HEK293T (cell line): ENCODE measurements around the gene NUP35.
"Not testable (repeated sequence)": the region's sequence is repeated elsewhere in the genome, so short reads cannot be mapped to it uniquely, and the experiment has no call there.

Experiments
- CTCF ChIA-PET: fragments of 350-600 bp; formaldehyde crosslinking; extraction: SDS; loops from one replicate; lab custom pipeline; 2021; ENCODE audit warnings: antibody characterized with exemption, inconsistent platforms; lab: Yijun Ruan, JAX
- POLR2A ChIA-PET: fragments of 350-600 bp; formaldehyde crosslinking; extraction: SDS; loops from one replicate; lab custom pipeline; 2020; ENCODE audit warnings: antibody characterized with exemption, inconsistent platforms; lab: Yijun Ruan, JAX
- DNase-seq: peaks from one replicate; pipeline ENCODE4 v3.0.0; 2012; ENCODE audit warnings: mixed read lengths; ENCODE audit errors: extremely low spot score
- ARNT ChIP-seq: fragments of 450-650 bp; IDR thresholded peaks from 2 replicates; pipeline ENCODE4 v1.6.1; 2017; ENCODE audit warnings: mild to moderate bottlenecking
- BHLHE40 ChIP-seq: fragments of 450-650 bp; IDR thresholded peaks from 2 replicates; pipeline ENCODE4 v1.6.1; 2016; ENCODE audit warnings: mild to moderate bottlenecking, moderate library complexity, borderline replicate concordance
- CTBP1 ChIP-seq: fragments of 450-650 bp; IDR thresholded peaks from 2 replicates; pipeline ENCODE4 v1.6.1; 2016; ENCODE audit warnings: borderline replicate concordance
- ELF4 ChIP-seq: fragments of 450-650 bp; IDR thresholded peaks from 2 replicates; pipeline ENCODE4 v1.6.1; 2017; ENCODE audit warnings: antibody characterized with exemption
- FOXA1 ChIP-seq: fragments of 450-650 bp; IDR thresholded peaks from 2 replicates; pipeline ENCODE4 v1.6.1; 2016; ENCODE audit warnings: mild to moderate bottlenecking
- FOXK2 ChIP-seq: fragments of 450-650 bp; IDR thresholded peaks from 2 replicates; pipeline ENCODE4 v1.6.1; 2016; ENCODE audit warnings: mild to moderate bottlenecking
- FOXM1 ChIP-seq: fragments of 450-650 bp; IDR thresholded peaks from 2 replicates; pipeline ENCODE4 v1.6.1; 2017; ENCODE audit warnings: mild to moderate bottlenecking, borderline replicate concordance
- HDGF ChIP-seq: fragments of 450-650 bp; IDR thresholded peaks from 2 replicates; pipeline ENCODE4 v1.6.1; 2017; ENCODE audit warnings: antibody characterized with exemption, borderline replicate concordance
- L3MBTL2 ChIP-seq: fragments of 450-650 bp; conservative IDR thresholded peaks from 2 replicates; pipeline ENCODE4 v1.6.1; 2016; ENCODE audit warnings: mild to moderate bottlenecking
- LEF1 ChIP-seq: fragments of 450-650 bp; IDR thresholded peaks from 2 replicates; pipeline ENCODE4 v1.6.1; 2017; ENCODE audit warnings: mild to moderate bottlenecking, borderline replicate concordance
- NFRKB ChIP-seq: fragments of 450-650 bp; IDR thresholded peaks from 2 replicates; pipeline ENCODE4 v1.6.1; 2016; ENCODE audit warnings: mild to moderate bottlenecking, moderate library complexity
- PKNOX1 ChIP-seq: fragments of 450-650 bp; IDR thresholded peaks from 2 replicates; pipeline ENCODE4 v1.6.1; 2016
- SP1 ChIP-seq: fragments of 450-650 bp; IDR thresholded peaks from 2 replicates; pipeline ENCODE4 v1.6.1; 2017
- SUZ12 ChIP-seq: fragments of 450-650 bp; IDR thresholded peaks from 2 replicates; pipeline ENCODE4 v1.6.1; 2016; ENCODE audit warnings: mild to moderate bottlenecking
- TARDBP ChIP-seq: fragments of 450-650 bp; IDR thresholded peaks from 2 replicates; pipeline ENCODE4 v1.6.1; 2016
- ZNF384 ChIP-seq: fragments of 450-650 bp; IDR thresholded peaks from 2 replicates; pipeline ENCODE4 v1.6.1; 2016

NUP35 gene

GRCh38 chr2:183163821-183164649, 39.8 kb downstream of the NUP35 start:
- DNase-seq = no peak
- POLR2A ChIA-PET = interaction anchor here (1.2 to 1.4 kb wide), 2 partner anchors 39 to 85 kb away, joined by 5 read pairs; partner anchors contain the start of gene DUSP19
- TF ChIP-seq ARNT (no peak), HDGF (no peak), PKNOX1 (no peak), FOXM1 (no peak), BHLHE40 (no peak), SUZ12 (no peak), NFRKB (no peak), TARDBP (no peak), LEF1 (no peak), ELF4 (no peak), FOXK2 (no peak), FOXA1 (no peak), ZNF384 (no peak), CTBP1 (no peak), SP1 (no peak), L3MBTL2 (no peak)
- CTCF ChIA-PET = interaction anchor here (0.7 kb wide), 2 partner anchors 184 to 346 kb away, joined by 3 to 4 read pairs; no protein-coding TSS in a partner anchor

- TF ChIP-seq SUZ12 (no peak), BHLHE40 (no peak), FOXM1 (no peak), LEF1 (no peak)
- CTCF ChIA-PET = interaction anchor here (0.7 kb wide), 1 partner anchor 346 kb away, joined by 3 read pairs; no protein-coding TSS in a partner anchor
- DNase-seq = no peak
- POLR2A ChIA-PET = interaction anchor here (1.2 to 1.4 kb wide), 2 partner anchors 39 to 86 kb away, joined by 5 read pairs; partner anchors contain the start of gene DUSP19
Observed at GRCh38 chr2:183164650-183165015, 40.4 kb downstream of the NUP35 start.

GRCh38 chr2:183166210-183166609, 42.0 kb downstream of the NUP35 start:
- TF ChIP-seq ELF4 = no peak
- TF ChIP-seq L3MBTL2 = no peak
- TF ChIP-seq TARDBP = no peak
- no peak for TF ChIP-seq ARNT
- TF ChIP-seq LEF1 = no peak
- TF ChIP-seq ZNF384 = no peak
- TF ChIP-seq FOXM1 = no peak
- TF ChIP-seq NFRKB = no peak
- TF ChIP-seq FOXA1 = no peak
- no peak for TF ChIP-seq HDGF
- TF ChIP-seq CTBP1 = no peak
- TF ChIP-seq PKNOX1 = no peak
- TF ChIP-seq FOXK2 = no peak
- no peak for TF ChIP-seq SUZ12
- TF ChIP-seq BHLHE40 = no peak
- no peak for TF ChIP-seq SP1
- POLR2A ChIA-PET = no interaction called here
- no peak for DNase-seq
- CTCF ChIA-PET = no interaction called here

GRCh38 chr2:183166976-183167375, 42.7 kb downstream of the NUP35 start:
- POLR2A ChIA-PET, CTCF ChIA-PET, DNase-seq: not testable (repeated sequence)

- ChIA-PET CTCF (no interaction called here), POLR2A (no interaction called here)
- TF ChIP-seq NFRKB (no peak), HDGF (no peak), ZNF384 (no peak), BHLHE40 (no peak), FOXM1 (no peak)
- DNase-seq = no peak
Observed at GRCh38 chr2:183172220-183172887, 48.1 kb downstream of the NUP35 start.

- POLR2A ChIA-PET = no interaction called here
- no peak for DNase-seq
- CTCF ChIA-PET = no interaction called here
- no peak for TF ChIP-seq FOXM1
- no peak for TF ChIP-seq NFRKB
- TF ChIP-seq L3MBTL2 = no peak
- TF ChIP-seq CTBP1 = no peak
- no peak for TF ChIP-seq FOXK2
- TF ChIP-seq HDGF = no peak
Observed at GRCh38 chr2:183179156-183179555, 54.9 kb downstream of the NUP35 start.

- ChIA-PET CTCF (no interaction called here), POLR2A (no interaction called here)
- no peak for DNase-seq
- TF ChIP-seq NFRKB = no peak
- TF ChIP-seq FOXA1 = no peak
- TF ChIP-seq L3MBTL2 = no peak
- TF ChIP-seq PKNOX1 = no peak
- no peak for TF ChIP-seq SP1
- no peak for TF ChIP-seq SUZ12
- no peak for TF ChIP-seq ELF4
- TF ChIP-seq TARDBP = no peak
- TF ChIP-seq BHLHE40 = no peak
- no peak for TF ChIP-seq FOXM1
- no peak for TF ChIP-seq ARNT
- no peak for TF ChIP-seq CTBP1
- TF ChIP-seq LEF1 = no peak
- TF ChIP-seq FOXK2 = no peak
- TF ChIP-seq ZNF384 = no peak
Observed at GRCh38 chr2:183185534-183185933, 61.3 kb downstream of the NUP35 start.
